ENCODE results near the gene VWA5B2. TPM values are rescaled to one million over a fixed set of nuclear protein-coding genes. Genes with fewer than 3 reads are reported as not detected.

VWA5B2 gene
- total and polyA plus RNA-seq, 5 donors, result 0.07 TPM; not detected in 4

- H3K4me3 ChIP-seq (ENCODE audit: low read length), result peak within 1 kb of the TSS; percentile 25
- ATAC-seq (peak; percentile 28 to 56), DNase-seq (peak; percentile 39 to 70 (median 57))
Observed at GRCh38 chr3:184275961-184276910, 46.9 kb downstream of the VWA5B2 start, which contains the start of gene ECE2. Gene ECE2, plus strand, starts transcription at chr3:184276022. Its CDS starts 132 bp downstream, at chr3:184276154.

GRCh38 chr3:184277366-184277765 lies 48.0 kb downstream of the VWA5B2 start:
- Histone ChIP-seq H3K9me3 (ENCODE audit: control insufficient read depth, low read length) (no peaks in the 10 kb centered on the region), H3K27me3 (ENCODE audit: control insufficient read depth, insufficient read depth) (no peaks in the 10 kb centered on the region), H3K27ac (ENCODE audit: low read length) (no peak overlapping the region), H3K4me3 (ENCODE audit: low read length) (no peak overlapping the region), H3K4me1 (ENCODE audit: control insufficient read depth, insufficient read depth, low read length) (no peaks in the 10 kb centered on the region)
- WGBS, result 93% methylated on average over 6 of the region's 6 CpGs
- ATAC-seq, result peak in 1 of 2 donors; percentile 14
- intact Hi-C loops (cut with DNase I), result no loop called here
- DNase-seq, result no peak

More at GRCh38 chr3:184275961-184276910, 46.9 kb downstream of the VWA5B2 start, which contains the start of gene ECE2:
- WGBS, result 11% methylated on average over 65 of the region's 65 CpGs
- Histone ChIP-seq H3K27ac (ENCODE audit: low read length) (no peak within 1 kb of the TSS), H3K4me1 (ENCODE audit: control insufficient read depth, insufficient read depth, low read length) (no peaks in the 10 kb centered on the region), H3K9me3 (ENCODE audit: control insufficient read depth, low read length) (no peaks in the 10 kb centered on the region), H3K27me3 (ENCODE audit: control insufficient read depth, insufficient read depth) (no peaks in the 10 kb centered on the region)
- intact Hi-C loops (cut with DNase I), result no loop called here

GRCh38 chr3:184282941-184283340 lies 53.6 kb downstream of the VWA5B2 start:
- ATAC-seq (no peak), DNase-seq (no peak)
- Histone ChIP-seq H3K4me1 (ENCODE audit: control insufficient read depth, insufficient read depth, low read length) (no peaks in the 10 kb centered on the region), H3K4me3 (ENCODE audit: low read length) (no peak overlapping the region), H3K9me3 (ENCODE audit: control insufficient read depth, low read length) (no peaks in the 10 kb centered on the region), H3K27me3 (ENCODE audit: control insufficient read depth, insufficient read depth) (no peaks in the 10 kb centered on the region), H3K27ac (ENCODE audit: low read length) (no peak overlapping the region)
- WGBS, result 93% methylated on average over 4 of the region's 4 CpGs
- intact Hi-C loops (cut with DNase I), result loop anchor here in 2 of 4 donors (10.0 kb wide), 1 partner anchor 388 kb away; no protein-coding TSS in a partner anchor

GRCh38 chr3:184283681-184284080 lies 54.3 kb downstream of the VWA5B2 start:
- DNase-seq (no peak), ATAC-seq (no peak)
- intact Hi-C loops (cut with DNase I), result loop anchor here in 2 of 4 donors (10.0 kb wide), 1 partner anchor 389 kb away; no protein-coding TSS in a partner anchor
- Histone ChIP-seq H3K4me1 (ENCODE audit: control insufficient read depth, insufficient read depth, low read length) (no peaks in the 10 kb centered on the region), H3K4me3 (ENCODE audit: low read length) (no peak overlapping the region), H3K27me3 (ENCODE audit: control insufficient read depth, insufficient read depth) (no peaks in the 10 kb centered on the region), H3K27ac (ENCODE audit: low read length) (no peak overlapping the region), H3K9me3 (ENCODE audit: control insufficient read depth, low read length) (no peaks in the 10 kb centered on the region)
- WGBS, result 92% methylated on average over 8 of the region's 8 CpGs

- Histone ChIP-seq H3K4me1 (ENCODE audit: control insufficient read depth, insufficient read depth, low read length) (no peaks in the 10 kb centered on the region), H3K27me3 (ENCODE audit: control insufficient read depth, insufficient read depth) (no peaks in the 10 kb centered on the region), H3K4me3 (ENCODE audit: low read length) (no peak overlapping the region), H3K27ac (ENCODE audit: low read length) (no peak overlapping the region), H3K9me3 (ENCODE audit: control insufficient read depth, low read length) (no peaks in the 10 kb centered on the region)
- intact Hi-C loops (cut with DNase I), result loop anchor here in 2 of 4 donors (5.0 to 10.0 kb wide), 2 partner anchors 57 to 390 kb away; partner anchors contain the start of gene VWA5B2 (in 1 of the 2)
- peak; percentile 88 to 96 for ATAC-seq
- 14% methylated on average over 4 of the region's 4 CpGs for WGBS
- DNase-seq, result peak; percentile 62 to 75 (median 74)
Observed at GRCh38 chr3:184284696-184285095, 55.3 kb downstream of the VWA5B2 start.

GRCh38 chr3:184289426-184289938 lies 60.1 kb downstream of the VWA5B2 start:
- H3K27ac ChIP-seq (ENCODE audit: low read length), result no peak overlapping the region
- no peaks in the 10 kb centered on the region for H3K4me1 ChIP-seq (ENCODE audit: control insufficient read depth, insufficient read depth, low read length)
- 9% methylated on average over 10 of the region's 10 CpGs for whole genome bisulfite sequencing
- no peak overlapping the region for H3K4me3 ChIP-seq (ENCODE audit: low read length)
- intact Hi-C loops (cut with DNase I), result loop anchor here in 2 of 4 donors (5.0 to 10.0 kb wide), 2 partner anchors 62 to 395 kb away; partner anchors contain the start of gene VWA5B2 (in 1 of the 2)
- ATAC-seq (no peak), DNase-seq (peak in 1 of 3 donors; percentile 39)
- no peaks in the 10 kb centered on the region for H3K27me3 ChIP-seq (ENCODE audit: control insufficient read depth, insufficient read depth)
- H3K9me3 ChIP-seq (ENCODE audit: control insufficient read depth, low read length), result no peaks in the 10 kb centered on the region

GRCh38 chr3:184290331-184290730 lies 60.9 kb downstream of the VWA5B2 start:
- 82% methylated on average over 10 of the region's 10 CpGs for WGBS
- no peak for DNase-seq
- Histone ChIP-seq H3K4me3 (ENCODE audit: low read length) (no peak overlapping the region), H3K9me3 (ENCODE audit: control insufficient read depth, low read length) (no peaks in the 10 kb centered on the region), H3K27ac (ENCODE audit: low read length) (no peak overlapping the region), H3K4me1 (ENCODE audit: control insufficient read depth, insufficient read depth, low read length) (no peaks in the 10 kb centered on the region), H3K27me3 (ENCODE audit: control insufficient read depth, insufficient read depth) (no peaks in the 10 kb centered on the region)
- intact Hi-C loops (cut with DNase I), result loop anchor here in 2 of 4 donors (10.0 kb wide), 2 partner anchors 66 to 106 kb away; partner anchors contain the start of genes ABCF3 (in 1 of the 2) and VWA5B2 (in 1 of the 2)
- no peak for ATAC-seq

- WGBS, result 87% methylated on average over 22 of the region's 22 CpGs
- ATAC-seq, result peak in 1 of 2 donors; percentile 10
- intact Hi-C loops (cut with DNase I), result loop anchor here in 2 of 4 donors (10.0 kb wide), 2 partner anchors 66 to 106 kb away; partner anchors contain the start of genes ABCF3 (in 1 of the 2) and VWA5B2 (in 1 of the 2)
Observed at GRCh38 chr3:184291044-184291737, 61.8 kb downstream of the VWA5B2 start.

More at GRCh38 chr3:184291044-184291737, 61.8 kb downstream of the VWA5B2 start:
- Histone ChIP-seq H3K9me3 (ENCODE audit: control insufficient read depth, low read length) (no peaks in the 10 kb centered on the region), H3K27ac (ENCODE audit: low read length) (no peak overlapping the region), H3K27me3 (ENCODE audit: control insufficient read depth, insufficient read depth) (no peaks in the 10 kb centered on the region), H3K4me1 (ENCODE audit: control insufficient read depth, insufficient read depth, low read length) (no peaks in the 10 kb centered on the region), H3K4me3 (ENCODE audit: low read length) (no peak overlapping the region)
- DNase-seq, result no peak
